ENCODE measurements around the gene NUDCD2. TPM values are rescaled to one million over a fixed set of nuclear protein-coding genes. Genes with fewer than 3 reads are reported as not detected.

The NUDCD2 gene
- total RNA-seq, 6 donors from 2014 or later, result 3.1 to 25.6 (median 7.9) TPM

DNA sequence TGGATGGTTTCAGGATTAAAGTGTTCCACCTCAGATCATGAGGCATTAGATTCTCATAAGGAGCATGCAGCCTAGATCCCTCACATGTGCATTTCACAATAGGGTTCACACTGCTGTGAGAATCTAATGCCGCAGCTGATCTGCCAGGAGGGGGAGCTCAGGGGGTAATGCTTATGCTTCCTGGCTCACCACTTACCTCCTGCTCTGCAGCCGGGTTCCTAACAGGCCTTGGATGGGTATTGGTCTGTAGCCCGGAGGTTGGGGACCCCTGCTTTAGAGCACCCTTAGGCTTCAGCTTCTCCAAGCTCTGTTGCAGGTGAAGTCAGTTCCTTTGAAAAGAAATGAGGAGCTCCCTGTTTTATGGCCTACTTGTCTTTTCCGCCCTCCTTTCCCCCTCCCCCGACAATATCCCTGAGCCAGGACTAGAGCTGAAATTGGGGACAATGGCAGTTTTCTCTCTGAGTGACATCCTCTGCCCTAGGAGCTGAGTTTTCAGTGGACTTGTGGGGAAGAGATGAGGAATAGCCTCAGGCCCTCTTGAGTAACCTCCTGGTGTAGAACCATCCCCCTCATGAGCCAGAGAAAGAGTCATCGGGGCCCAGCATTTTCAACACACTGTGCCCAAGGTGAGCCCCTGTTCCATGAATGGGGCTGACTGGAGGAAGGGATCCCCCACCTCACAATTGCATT lies 29.3 kb upstream of the NUDCD2 start:
- ATAC-seq (ENCODE audit: low FRiP score in 2 of 2) (no peak), DNase-seq (no peak)
- H3K4me1 ChIP-seq, result no peaks in the 10 kb centered on the region
- H3K27ac ChIP-seq, result no peak overlapping the region
- H3K4me3 ChIP-seq, result no peak overlapping the region
- TF ChIP-seq POLR2AphosphoS5 (IDR thresholded peaks at IDR 0.05), result no peak
- no peak for TF ChIP-seq POLR2A (IDR thresholded peaks at IDR 0.05)
- TF ChIP-seq EP300 (IDR thresholded peaks at IDR 0.05), result no peak
- TF ChIP-seq, protein P1, sequence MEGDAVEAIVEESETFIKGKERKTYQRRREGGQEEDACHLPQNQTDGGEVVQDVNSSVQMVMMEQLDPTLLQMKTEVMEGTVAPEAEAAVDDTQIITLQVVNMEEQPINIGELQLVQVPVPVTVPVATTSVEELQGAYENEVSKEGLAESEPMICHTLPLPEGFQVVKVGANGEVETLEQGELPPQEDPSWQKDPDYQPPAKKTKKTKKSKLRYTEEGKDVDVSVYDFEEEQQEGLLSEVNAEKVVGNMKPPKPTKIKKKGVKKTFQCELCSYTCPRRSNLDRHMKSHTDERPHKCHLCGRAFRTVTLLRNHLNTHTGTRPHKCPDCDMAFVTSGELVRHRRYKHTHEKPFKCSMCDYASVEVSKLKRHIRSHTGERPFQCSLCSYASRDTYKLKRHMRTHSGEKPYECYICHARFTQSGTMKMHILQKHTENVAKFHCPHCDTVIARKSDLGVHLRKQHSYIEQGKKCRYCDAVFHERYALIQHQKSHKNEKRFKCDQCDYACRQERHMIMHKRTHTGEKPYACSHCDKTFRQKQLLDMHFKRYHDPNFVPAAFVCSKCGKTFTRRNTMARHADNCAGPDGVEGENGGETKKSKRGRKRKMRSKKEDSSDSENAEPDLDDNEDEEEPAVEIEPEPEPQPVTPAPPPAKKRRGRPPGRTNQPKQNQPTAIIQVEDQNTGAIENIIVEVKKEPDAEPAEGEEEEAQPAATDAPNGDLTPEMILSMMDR (IDR thresholded peaks at IDR 0.05), result no peak
- H3K27me3 ChIP-seq, result no peaks in the 10 kb centered on the region
- 88 to 89% methylated on average over 6 of the region's 6 CpGs for WGBS, 2 donors
- H3K9me3 ChIP-seq, result no peaks in the 10 kb centered on the region
- H3K36me3 ChIP-seq, result no peaks in the 10 kb centered on the region

DNA sequence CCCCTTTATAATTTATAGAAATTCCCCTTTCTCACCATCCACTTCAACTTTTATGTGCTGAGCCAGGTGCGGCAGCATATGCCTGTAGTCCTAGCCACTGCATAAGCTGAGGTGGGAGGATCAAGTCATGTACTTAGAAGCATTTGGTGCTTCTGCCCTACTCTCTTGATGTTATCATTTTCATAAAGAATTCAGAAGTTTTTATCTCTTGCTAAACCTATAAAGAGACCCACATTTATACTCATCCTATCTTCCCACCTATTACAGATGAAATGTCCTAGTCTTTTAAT lies 19.0 kb upstream of the NUDCD2 start:
- Histone ChIP-seq H3K4me3 (no peak overlapping the region), H3K9me3 (no peaks in the 10 kb centered on the region), H3K27me3 (no peaks in the 10 kb centered on the region), H3K27ac (no peak overlapping the region), H3K4me1 (no peaks in the 10 kb centered on the region), H3K36me3 (no peaks in the 10 kb centered on the region)
- TF ChIP-seq POLR2A (IDR thresholded peaks at IDR 0.05) (no peak), POLR2AphosphoS5 (IDR thresholded peaks at IDR 0.05) (no peak), EP300 (IDR thresholded peaks at IDR 0.05) (no peak)
- TF ChIP-seq, protein P1 (IDR thresholded peaks at IDR 0.05), result no peak
- ATAC-seq (ENCODE audit: low FRiP score in 2 of 2), result no peak
- DNase-seq, result no peak
- 95 to 100% methylated on average over 1 of the region's 1 CpG for WGBS, 2 donors

DNA sequence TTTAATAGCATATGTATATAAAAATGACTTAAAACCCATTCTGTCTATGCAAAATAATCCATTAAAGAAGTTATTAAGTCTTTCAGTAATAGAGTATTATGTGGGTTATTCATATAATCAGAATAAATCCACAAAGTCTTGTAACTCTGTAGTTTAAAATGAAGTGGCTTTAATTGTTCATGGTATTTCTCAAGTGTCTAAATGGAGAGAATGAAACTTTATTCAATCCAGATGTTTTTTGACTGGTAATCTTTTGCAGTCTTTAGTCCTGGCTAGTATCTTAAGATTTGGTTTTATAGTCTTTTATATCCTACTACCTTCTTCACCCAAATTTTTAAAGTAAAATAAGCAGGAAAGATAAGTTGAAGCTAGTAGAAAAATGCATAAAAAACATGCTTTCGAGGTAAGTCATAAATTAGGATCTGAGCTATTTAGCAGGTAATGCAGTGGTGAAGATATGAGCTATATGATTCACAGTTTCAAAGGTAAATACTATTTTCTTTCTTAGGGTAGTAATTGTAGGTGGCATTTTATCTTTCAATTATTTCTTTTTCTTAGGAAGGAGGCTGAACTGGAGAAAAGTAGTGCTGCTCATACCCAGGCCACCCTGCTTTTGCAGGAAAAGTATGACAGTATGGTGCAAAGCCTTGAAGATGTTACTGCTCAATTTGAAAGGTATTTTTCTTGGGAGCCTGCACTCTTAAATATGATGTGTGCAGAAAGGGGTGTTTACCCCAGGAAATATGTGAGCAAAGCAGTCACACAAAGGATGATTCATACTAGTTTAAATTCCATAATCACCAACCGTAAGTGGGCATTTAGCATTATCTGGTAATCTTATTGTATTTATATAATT lies 18.5 kb upstream of the NUDCD2 start:
- no peak overlapping the region for H3K27ac ChIP-seq
- WGBS, 2 donors, result 90 to 95% methylated on average over 2 of the region's 2 CpGs
- no peaks in the 10 kb centered on the region for H3K36me3 ChIP-seq
- no peaks in the 10 kb centered on the region for H3K27me3 ChIP-seq
- no peak overlapping the region for H3K4me3 ChIP-seq
- no peak for DNase-seq
- H3K4me1 ChIP-seq, result no peaks in the 10 kb centered on the region
- H3K9me3 ChIP-seq, result no peaks in the 10 kb centered on the region
- TF ChIP-seq, protein P1 (IDR thresholded peaks at IDR 0.05), result no peak
- TF ChIP-seq POLR2AphosphoS5 (IDR thresholded peaks at IDR 0.05), result no peak
- no peak for TF ChIP-seq EP300 (IDR thresholded peaks at IDR 0.05)
- TF ChIP-seq POLR2A (IDR thresholded peaks at IDR 0.05), result no peak
- no peak for ATAC-seq (ENCODE audit: low FRiP score in 2 of 2)

DNA sequence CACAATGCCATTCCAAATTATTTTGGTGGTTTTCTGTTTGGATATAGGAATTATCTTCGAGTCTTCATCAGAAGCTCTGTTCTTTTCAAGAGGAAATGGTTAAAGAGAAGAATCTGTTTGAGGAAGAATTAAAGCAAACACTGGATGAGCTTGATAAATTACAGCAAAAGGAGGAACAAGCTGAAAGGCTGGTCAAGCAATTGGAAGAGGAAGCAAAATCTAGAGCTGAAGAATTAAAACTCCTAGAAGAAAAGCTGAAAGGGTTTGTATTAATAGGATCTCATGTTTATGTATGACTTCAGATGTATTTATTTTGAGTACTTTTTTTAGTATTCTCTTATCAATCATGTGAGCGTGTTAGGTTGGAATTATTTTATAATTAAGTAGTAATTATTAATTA lies 15.5 kb upstream of the NUDCD2 start:
- Histone ChIP-seq H3K36me3 (no peaks in the 10 kb centered on the region), H3K9me3 (no peaks in the 10 kb centered on the region), H3K4me3 (no peak overlapping the region), H3K4me1 (no peaks in the 10 kb centered on the region), H3K27me3 (no peaks in the 10 kb centered on the region), H3K27ac (no peak overlapping the region)
- no peak for ATAC-seq (ENCODE audit: low FRiP score in 2 of 2)
- TF ChIP-seq, protein P1 (IDR thresholded peaks at IDR 0.05), result no peak
- DNase-seq, result no peak
- 69 to 76% methylated on average over 2 of the region's 2 CpGs for WGBS, 2 donors
